GM19043 (cell line): ENCODE data around the gene FIG4.
"Not testable (repeated sequence)": the region's sequence is repeated elsewhere in the genome, so short reads cannot be mapped to it uniquely, and the experiment has no call there.

Experiments
- ATAC-seq: cut with Tn5 transposase; IDR thresholded peaks from one replicate; pipeline ENCODE4 v1.9.1; 2021; ENCODE audit warnings: low read depth; ENCODE audit not compliant: unreplicated experiment

Gene FIG4

GRCh38 chr6:109747221-109747620 lies 56.1 kb downstream of the FIG4 start:
- ATAC-seq, result no peak

DNA sequence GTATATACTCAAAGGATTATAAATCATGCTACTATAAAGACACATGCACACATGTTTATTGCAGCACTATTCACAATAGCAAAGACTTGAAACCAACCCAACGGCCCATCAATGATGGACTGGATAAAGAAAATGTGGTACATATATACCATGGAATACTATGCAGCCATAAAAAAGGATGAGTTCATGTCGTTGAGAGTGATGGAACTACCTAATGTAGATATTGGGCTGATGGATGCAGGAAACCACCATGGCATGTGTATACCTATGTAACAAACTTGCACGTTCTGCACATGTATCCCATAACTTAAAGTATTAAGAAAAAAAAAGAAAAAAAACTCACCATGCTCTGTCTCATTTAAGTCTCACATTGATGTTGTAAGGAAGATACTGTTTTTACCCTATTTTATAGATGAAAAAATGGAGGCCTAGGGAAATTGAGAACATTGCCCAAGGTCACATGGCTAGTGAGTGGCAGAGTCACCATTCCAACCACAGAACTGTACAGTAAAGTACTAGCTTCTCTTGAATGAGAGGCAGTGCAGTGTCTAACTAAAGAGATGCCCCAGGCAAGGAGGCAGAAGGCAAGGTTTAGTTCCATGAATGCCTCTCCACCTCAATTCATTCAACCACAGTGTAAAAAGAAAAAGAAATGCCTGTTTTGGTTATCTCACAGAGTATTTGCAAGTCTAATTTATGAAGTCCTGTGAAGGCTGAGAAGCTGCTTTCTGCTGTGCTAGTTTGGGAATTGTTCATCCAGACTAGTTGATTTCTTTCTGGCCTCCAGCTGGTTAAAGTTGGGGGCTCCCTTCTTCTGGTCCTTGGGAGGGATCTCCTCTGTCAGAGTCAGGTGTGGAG lies 68.2 kb downstream of the FIG4 start:
- no peak for ATAC-seq

DNA sequence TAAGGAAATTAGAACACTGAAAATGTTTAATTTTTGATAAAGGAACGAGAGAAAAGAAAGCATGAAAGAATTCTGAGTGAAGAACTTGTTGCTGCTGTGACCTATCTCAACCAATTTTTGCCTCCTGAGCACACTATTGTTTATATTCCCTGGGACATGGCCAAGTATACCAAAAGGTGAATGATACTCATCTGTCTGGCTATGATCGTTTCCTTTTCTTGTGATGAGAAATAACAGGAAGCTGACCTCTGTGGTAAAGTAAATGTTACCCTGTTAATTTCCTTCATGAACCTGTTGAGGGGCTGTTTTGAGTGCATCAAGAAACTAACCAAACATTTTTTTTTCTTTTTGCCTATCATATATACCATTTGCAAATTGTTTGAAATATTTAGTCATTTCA lies 69.1 kb downstream of the FIG4 start:
- no peak for ATAC-seq

DNA sequence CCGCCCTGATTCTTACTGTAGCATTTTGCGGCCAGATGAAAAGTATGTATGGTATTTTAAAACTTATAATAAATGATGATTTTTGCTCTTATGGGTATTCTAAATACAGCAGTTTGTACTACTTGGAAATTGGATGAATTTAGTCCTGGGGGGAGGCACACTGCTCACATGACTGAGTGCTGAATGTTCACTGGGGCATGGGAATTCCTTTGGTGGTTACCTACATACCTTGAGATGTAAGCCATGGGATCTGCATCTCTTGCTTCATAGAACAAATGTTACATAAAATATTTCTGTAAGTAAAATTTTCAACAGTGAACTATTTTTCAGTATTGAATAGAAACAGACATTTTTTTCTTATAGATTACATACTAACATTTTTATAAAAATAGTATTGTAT lies 71.1 kb downstream of the FIG4 start:
- no peak for ATAC-seq

- ATAC-seq, result no peak
These were observed 71.8 kb downstream of the FIG4 start for GRCh38 chr6:109762769-109763441.

GRCh38 chr6:109766167-109766566 lies 75.1 kb downstream of the FIG4 start:
- ATAC-seq, result no peak

- ATAC-seq, result no peak
These were observed 76.9 kb downstream of the FIG4 start for GRCh38 chr6:109767961-109768360.

GRCh38 chr6:109768485-109768884 lies 77.4 kb downstream of the FIG4 start:
- ATAC-seq, result no peak

- no peak for ATAC-seq
These were observed 78.1 kb downstream of the FIG4 start for GRCh38 chr6:109769213-109769612.

- ATAC-seq, result no peak
These were observed 79.0 kb downstream of the FIG4 start for GRCh38 chr6:109770047-109770446.

DNA sequence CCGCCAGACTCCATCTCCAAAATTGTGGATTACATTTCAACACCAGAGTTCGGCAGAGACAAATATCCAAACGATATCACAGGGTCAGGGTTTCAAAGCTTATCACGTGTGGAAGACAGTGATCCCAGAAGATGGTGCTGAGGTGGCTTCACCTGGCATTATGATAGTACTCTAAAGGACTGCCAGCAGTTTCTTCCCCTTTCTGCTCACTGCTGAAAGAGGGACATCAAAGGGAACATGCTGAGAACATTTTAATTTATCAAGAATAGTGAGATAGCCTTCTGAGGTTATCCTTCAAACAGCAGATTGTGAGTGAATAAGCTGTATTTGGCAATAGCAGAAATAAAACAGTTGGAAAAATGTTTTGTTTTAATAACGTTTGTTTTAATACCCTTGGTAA lies 79.7 kb downstream of the FIG4 start:
- no peak for ATAC-seq

GRCh38 chr6:109771939-109772755 lies 81.1 kb downstream of the FIG4 start:
- not testable (repeated sequence) for ATAC-seq

- ATAC-seq, result no peak
These were observed 81.9 kb downstream of the FIG4 start for GRCh38 chr6:109772883-109773431.

DNA sequence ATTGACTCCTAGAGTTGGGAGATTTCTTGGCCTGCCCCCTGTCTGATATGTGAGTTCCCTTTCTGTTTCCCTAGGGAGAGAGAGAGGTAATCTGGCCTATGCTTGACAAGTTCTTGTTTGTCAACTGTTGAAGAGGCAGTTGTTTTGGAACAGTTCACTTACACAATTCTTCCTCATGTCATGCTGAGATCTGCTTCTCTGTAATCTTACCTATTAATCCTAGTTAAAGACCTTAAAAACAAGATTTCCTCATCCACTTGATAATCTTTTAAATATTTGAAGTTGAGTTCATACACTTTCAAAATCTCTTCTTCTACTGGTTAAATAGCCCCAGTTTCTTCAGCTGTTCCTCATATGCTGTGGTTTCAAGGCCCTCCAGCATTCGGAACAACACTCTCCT lies 89.9 kb downstream of the FIG4 start:
- ATAC-seq, result no peak

DNA sequence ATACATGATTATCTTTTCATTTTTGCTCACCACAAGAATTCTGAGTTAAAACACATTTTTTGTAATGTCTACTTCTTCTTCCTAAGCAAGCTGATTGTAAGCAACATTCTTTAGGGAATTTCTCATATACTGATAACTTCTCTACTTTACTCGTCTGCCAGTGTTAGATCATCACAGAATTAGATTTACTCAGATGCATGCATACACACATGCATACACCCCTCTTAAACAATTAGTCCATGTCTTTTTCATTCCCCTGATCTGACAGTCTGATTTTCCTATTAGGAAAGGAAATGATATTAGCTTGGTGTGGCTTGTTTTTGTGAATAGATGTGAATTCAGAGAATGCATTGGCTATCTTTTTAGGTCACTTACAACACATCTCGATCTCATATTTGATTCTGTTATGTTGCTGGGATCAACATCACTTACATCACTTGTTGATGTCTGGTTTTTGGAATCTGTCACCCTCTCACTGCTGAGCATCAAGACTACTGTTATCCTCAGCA lies 91.4 kb downstream of the FIG4 start:
- ATAC-seq, result no peak

DNA sequence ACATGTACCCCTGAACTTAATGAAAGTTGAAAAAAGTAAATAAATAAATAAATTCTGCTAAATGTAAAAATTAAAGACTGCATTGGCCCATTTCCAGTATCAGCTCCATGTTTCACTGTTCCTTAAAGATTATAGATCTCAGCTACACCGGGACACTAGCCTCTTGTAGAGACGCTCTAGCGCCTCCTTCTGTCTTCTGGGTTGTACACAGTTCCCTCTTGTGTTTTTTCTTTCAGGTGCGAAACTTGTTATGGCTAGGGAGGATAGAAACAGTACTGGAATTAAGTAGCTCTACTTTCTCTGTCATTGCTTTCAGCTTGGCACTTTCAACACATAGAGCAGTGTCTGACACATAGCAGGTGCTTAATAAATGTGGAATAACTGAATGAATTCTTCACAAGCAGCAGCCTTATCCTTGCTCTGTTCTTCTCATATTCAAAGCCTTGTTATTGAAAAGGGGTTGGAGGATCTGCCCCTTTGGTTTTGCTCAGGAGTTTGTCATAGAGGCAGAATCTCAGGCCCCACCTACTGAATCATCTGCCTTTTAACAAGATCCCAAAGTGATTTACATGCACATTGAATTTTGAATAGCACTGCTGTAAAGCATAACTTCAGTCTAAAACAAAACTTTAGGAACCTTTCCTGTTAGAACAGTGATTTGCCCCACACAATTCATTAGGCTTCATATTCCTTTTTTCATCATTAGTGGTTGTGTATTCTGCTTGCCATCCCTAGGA lies 92.3 kb downstream of the FIG4 start:
- no peak for ATAC-seq

- ATAC-seq, result no peak
These were observed 96.2 kb downstream of the FIG4 start for GRCh38 chr6:109787312-109787711.

DNA sequence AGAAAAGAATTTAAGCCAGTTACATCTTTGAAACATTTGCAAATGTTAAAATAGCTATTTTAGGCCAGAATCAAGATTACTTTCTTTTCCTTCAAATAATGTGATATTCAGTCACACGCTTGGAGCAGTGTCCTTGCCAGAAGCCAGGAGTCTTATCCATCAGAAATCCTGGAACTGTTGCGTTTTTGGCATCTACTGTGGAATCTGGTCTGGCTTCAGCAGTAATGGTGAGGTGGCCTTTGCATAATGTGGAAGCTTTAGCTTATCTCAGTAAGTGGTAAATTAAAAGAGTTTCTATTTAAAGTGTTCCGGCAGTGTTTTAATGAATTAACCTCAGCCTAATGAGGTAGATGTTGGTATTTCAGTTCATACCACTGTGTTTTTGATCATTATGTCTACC lies 97.6 kb downstream of the FIG4 start:
- no peak for ATAC-seq

GRCh38 chr6:109790131-109790530 lies 99.0 kb downstream of the FIG4 start:
- ATAC-seq, result no peak

GRCh38 chr6:109791301-109791700 lies 100.2 kb downstream of the FIG4 start:
- ATAC-seq, result no peak
